ENCODE measurements around the gene RBAK. TPM values are rescaled to one million over a fixed set of nuclear protein-coding genes. Genes with fewer than 3 reads are reported as not detected.
A peak's percentile ranks its signal among the peaks of the same experiment; 100 is the strongest.
"Not testable (repeated sequence)": the region's sequence is repeated elsewhere in the genome, so short reads cannot be mapped to it uniquely, and the experiment has no call there.

RBAK gene
- total RNA-seq, 4 donors from 2014 or later: 7.6 to 12.0 (median 9.7) TPM

DNA sequence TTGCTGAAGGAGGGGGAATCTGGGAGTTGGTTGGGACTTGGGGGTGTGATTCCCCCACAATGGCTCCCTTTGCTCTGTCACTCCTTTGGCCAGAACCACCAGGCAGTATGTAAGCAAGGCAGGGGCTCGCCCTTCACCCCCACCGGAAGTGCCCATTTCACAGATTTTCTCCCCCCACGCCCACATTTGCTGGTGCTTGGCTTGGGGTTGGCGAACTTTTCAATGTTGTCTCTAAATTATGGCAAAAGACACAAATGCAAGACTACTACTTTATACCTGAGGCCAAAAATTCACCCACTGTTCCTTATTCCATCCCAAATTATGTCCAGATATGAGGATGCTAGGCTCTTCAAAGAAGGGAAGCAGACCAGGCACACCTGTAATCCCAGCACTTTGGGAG is 24.5 kb downstream of the RBAK start:
- intact Hi-C loops (cut with DNase I; ENCODE audit: low total_unique reads): no loop called here
- no peak overlapping the region for H3K4me3 ChIP-seq (ENCODE audit: low read depth, poor library complexity, severe bottlenecking)
- 94 to 100% methylated on average over 4 of the region's 4 CpGs for WGBS, 2 donors
- DNase-seq (ENCODE audit: low spot score in 2 of 2): no peak
- TF ChIP-seq POLR2A (IDR thresholded peaks at IDR 0.05) (no peak), CTCF (IDR thresholded peaks at IDR 0.05) (no peak)

GRCh38 chr7:5075187-5075586 is 29.5 kb downstream of the RBAK start:
- intact Hi-C loops (cut with DNase I; ENCODE audit: low total_unique reads); H3K4me3 ChIP-seq (ENCODE audit: low read depth, poor library complexity, severe bottlenecking): not testable (repeated sequence)
- DNase-seq (ENCODE audit: low spot score in 2 of 2): peak in 1 of 2 donors; percentile 49
- 88% methylated on average over 11 of the region's 11 CpGs for WGBS, 2 donors

DNA sequence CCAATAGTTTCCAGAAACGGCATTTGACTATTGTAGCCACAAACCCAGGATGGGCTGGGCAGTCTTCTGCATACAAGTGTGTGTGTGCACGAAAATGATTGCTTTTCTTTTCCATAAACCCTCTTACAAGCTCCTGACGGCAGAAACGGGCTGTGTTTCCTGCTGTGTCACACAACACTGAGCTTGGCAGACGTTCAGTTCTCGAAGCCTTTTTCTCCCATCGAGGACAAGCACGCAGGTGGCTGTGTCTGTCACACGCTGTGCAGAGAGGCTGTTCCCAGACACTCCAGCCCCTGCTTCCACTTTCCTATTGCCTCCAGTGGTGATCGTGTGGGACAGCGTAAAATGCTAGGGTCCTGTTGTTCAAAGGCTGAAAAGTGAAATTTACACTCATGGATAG is 32.1 kb downstream of the RBAK start:
- intact Hi-C loops (cut with DNase I; ENCODE audit: low total_unique reads): no loop called here
- TF ChIP-seq CTCF (IDR thresholded peaks at IDR 0.05) (no peak), POLR2A (IDR thresholded peaks at IDR 0.05) (no peak)
- WGBS, 2 donors: 40 to 44% methylated on average over 11 of the region's 11 CpGs

DNA sequence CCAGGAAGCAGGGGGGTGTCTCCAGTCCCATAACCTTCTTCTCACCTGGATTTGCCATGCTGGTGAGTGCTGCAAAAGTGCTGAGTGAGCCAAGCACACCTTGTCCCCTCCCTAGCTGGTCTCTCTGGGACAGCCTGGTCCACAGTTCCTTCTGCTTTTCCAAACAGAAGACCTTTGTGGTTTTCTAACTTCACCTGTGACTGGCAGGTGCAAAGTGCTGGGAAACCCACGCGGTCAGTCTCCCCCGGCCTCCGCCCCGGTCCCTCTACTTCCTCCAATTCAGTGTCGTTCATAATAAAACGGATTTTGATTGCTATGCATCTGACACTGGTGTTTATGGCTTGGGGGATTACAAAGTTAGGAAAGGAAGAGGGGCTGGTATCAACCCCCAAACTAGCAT is 37.1 kb downstream of the RBAK start:
- H3K4me3 ChIP-seq (ENCODE audit: low read depth, poor library complexity, severe bottlenecking): no peak overlapping the region
- 61 to 71% methylated on average over 7 of the region's 7 CpGs for WGBS, 2 donors
- TF ChIP-seq POLR2A (IDR thresholded peaks at IDR 0.05) (no peak), CTCF (IDR thresholded peaks at IDR 0.05) (no peak)
- intact Hi-C loops (cut with DNase I; ENCODE audit: low total_unique reads): no loop called here
- DNase-seq (ENCODE audit: low spot score in 2 of 2): peak in 1 of 2 donors; percentile 68

More for the DNA sequence above, 32.1 kb downstream of the RBAK start:
- no peak overlapping the region for H3K4me3 ChIP-seq (ENCODE audit: low read depth, poor library complexity, severe bottlenecking)
- DNase-seq (ENCODE audit: low spot score in 2 of 2): peak in 1 of 2 donors; percentile 75

- intact Hi-C loops (cut with DNase I; ENCODE audit: low total_unique reads): no loop called here
- peak in 1 of 2 donors; percentile 42 for DNase-seq (ENCODE audit: low spot score in 2 of 2)
- WGBS, 2 donors: 83 to 92% methylated on average over 24 of the region's 24 CpGs
- TF ChIP-seq CTCF (IDR thresholded peaks at IDR 0.05): no peak
- no peak for TF ChIP-seq POLR2A (IDR thresholded peaks at IDR 0.05)
- no peak overlapping the region for H3K4me3 ChIP-seq (ENCODE audit: low read depth, poor library complexity, severe bottlenecking)
These were observed 37.7 kb downstream of the RBAK start for GRCh38 chr7:5083311-5083711.

DNA sequence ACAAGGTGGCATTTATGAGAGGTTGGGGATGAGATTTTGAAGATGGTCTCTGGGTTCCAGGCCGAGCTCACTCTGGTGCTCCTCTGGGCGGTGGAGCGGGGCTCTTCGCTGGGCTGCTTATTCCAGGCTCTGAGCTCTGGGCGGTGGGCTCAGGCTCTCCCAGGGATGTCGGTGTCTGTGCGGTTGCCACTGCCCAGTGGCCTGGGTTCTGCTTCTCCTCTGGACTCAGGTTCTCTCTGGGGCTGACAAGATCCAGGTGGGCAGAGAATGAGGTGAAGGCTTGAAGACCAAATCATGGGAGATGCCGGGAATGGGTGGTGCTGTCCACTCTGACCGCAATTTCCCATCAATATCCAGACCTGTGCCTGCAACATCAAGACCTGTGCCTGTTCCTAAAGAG is 40.6 kb downstream of the RBAK start:
- DNase-seq (ENCODE audit: low spot score in 2 of 2): peak in 1 of 2 donors; percentile 60
- no peak for TF ChIP-seq CTCF (IDR thresholded peaks at IDR 0.05)
- no peak for TF ChIP-seq POLR2A (IDR thresholded peaks at IDR 0.05)
- H3K4me3 ChIP-seq (ENCODE audit: low read depth, poor library complexity, severe bottlenecking): no peak overlapping the region
- 79 to 85% methylated on average over 9 of the region's 9 CpGs for WGBS, 2 donors
- intact Hi-C loops (cut with DNase I; ENCODE audit: low total_unique reads): no loop called here

DNA sequence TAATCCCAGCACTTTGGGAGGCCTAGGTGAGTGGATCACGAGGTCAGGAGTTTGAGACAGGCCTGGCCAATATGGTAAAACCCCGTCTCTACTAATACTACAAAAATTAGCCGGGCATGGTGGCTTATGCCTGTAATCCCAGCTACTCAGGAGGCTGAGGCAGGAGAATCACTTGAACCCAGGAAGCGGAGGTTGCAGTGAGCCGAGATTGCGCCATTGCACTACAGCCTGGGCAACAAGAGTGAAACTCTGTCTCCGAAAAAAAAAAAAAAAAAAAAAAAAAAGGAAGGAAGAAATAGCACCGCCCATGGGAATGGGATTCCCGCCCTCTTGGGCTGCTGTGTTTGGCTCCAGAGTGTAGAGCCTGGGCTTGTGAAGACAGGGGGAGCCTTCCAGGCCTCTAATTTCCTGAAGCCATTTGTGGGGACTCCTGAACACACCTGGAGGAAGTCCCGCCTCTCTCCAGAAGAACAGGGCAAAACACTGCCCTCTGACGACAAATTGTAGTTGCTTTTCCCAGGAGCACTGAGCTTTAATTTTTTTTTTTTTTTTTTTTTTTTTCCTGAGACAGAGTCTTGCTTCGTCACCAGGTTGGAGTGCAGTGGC is 42.7 kb downstream of the RBAK start:
- H3K4me3 ChIP-seq (ENCODE audit: low read depth, poor library complexity, severe bottlenecking); intact Hi-C loops (cut with DNase I; ENCODE audit: low total_unique reads): not testable (repeated sequence)
- WGBS, 2 donors: 63 to 72% methylated on average over 12 of the region's 12 CpGs
- DNase-seq (ENCODE audit: low spot score in 2 of 2): peak in 1 of 2 donors; percentile 46
